Measurements from ENCODE around the gene TMEM167A.

DNA sequence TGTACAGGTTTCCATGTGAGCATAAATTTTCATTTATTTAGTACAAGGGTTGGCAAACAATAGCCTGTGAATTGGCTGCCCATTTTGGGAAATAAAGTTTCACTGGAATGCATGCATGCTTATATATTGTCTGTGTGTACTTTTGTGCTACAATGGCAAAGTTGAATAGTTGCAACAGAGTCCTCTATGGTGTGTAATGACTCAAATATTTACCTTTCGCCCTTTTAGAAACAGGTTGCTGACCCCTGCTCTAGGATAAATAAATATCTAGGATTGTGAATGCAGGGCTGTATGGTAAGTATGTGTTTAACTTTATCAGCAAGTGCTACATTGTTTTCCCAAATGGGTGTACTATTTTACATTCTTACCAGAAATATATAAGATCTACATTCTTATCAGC lies 47.4 kb upstream of the TMEM167A start:
- TF ChIP-seq, protein P1, sequence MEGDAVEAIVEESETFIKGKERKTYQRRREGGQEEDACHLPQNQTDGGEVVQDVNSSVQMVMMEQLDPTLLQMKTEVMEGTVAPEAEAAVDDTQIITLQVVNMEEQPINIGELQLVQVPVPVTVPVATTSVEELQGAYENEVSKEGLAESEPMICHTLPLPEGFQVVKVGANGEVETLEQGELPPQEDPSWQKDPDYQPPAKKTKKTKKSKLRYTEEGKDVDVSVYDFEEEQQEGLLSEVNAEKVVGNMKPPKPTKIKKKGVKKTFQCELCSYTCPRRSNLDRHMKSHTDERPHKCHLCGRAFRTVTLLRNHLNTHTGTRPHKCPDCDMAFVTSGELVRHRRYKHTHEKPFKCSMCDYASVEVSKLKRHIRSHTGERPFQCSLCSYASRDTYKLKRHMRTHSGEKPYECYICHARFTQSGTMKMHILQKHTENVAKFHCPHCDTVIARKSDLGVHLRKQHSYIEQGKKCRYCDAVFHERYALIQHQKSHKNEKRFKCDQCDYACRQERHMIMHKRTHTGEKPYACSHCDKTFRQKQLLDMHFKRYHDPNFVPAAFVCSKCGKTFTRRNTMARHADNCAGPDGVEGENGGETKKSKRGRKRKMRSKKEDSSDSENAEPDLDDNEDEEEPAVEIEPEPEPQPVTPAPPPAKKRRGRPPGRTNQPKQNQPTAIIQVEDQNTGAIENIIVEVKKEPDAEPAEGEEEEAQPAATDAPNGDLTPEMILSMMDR (IDR thresholded peaks at IDR 0.05 in 8 of 11, conservative IDR thresholded peaks at IDR 0.05 in 3 of 11) = no peak
- TF ChIP-seq POLR2A (IDR thresholded peaks at IDR 0.05) = no peak

All from spleen (tissue), 7 donors.